Skeletal muscle tissue (tissue), 5 donors: ENCODE measurements around the gene RUNDC3A. TPM values are rescaled to one million over a fixed set of nuclear protein-coding genes. Genes with fewer than 3 reads are reported as not detected.
"Not testable (repeated sequence)": the region's sequence is repeated elsewhere in the genome, so short reads cannot be mapped to it uniquely, and the experiment has no call there.

Experiments used
- H3K27ac ChIP-seq: one replicate; pipeline ENCODE4 v1.7.0; 2013; ENCODE audit warnings: mild to moderate bottlenecking, low read depth, low read length, inconsistent platforms
- H3K27me3 ChIP-seq, 3 donors: one replicate each; pipeline ENCODE4 v1.7.0; 2013; ENCODE audit warnings: low read length in 3 of 3; ENCODE audit not compliant: control insufficient read depth in 3 of 3, insufficient read depth in 3 of 3
- H3K36me3 ChIP-seq, 3 donors: one replicate each; pipeline ENCODE4 v1.7.0; 2013; ENCODE audit warnings: low read length in 3 of 3; ENCODE audit not compliant: control insufficient read depth in 3 of 3, insufficient read depth in 3 of 3
- H3K4me1 ChIP-seq, 3 donors: one replicate each; pipeline ENCODE4 v1.7.0; 2013; ENCODE audit warnings: low read length in 3 of 3, mild to moderate bottlenecking in 3 of 3; ENCODE audit not compliant: control insufficient read depth in 3 of 3, insufficient read depth in 3 of 3
- H3K4me3 ChIP-seq, 3 donors: one replicate each; pipeline ENCODE4 v1.7.0; 2013; ENCODE audit warnings: low read length in 3 of 3
- H3K9ac ChIP-seq, 3 donors: one replicate each; pipeline ENCODE4 v1.7.0; 2013; ENCODE audit warnings: low read length in 3 of 3, mild to moderate bottlenecking in 3 of 3, moderate library complexity in 2 of 3, low read depth in 1 of 3
- H3K9me3 ChIP-seq, 3 donors: one replicate each; pipeline ENCODE4 v1.7.0; 2013; ENCODE audit warnings: low read length in 3 of 3; ENCODE audit not compliant: control insufficient read depth in 3 of 3
- small RNA-seq: library from RNA; depleted of rRNA; stranded (forward); fragments of <200 nt; gene quantifications from one replicate; pipeline ENCODE3, GENCODE V24; 2014
- total RNA-seq: library from RNA; depleted of rRNA; stranded (reverse); fragments of >200 nt; gene quantifications from one replicate; pipeline ENCODE4 v1.2.3, GENCODE V29; 2014
- donor health status: Osteomylitis.

RUNDC3A gene
- total RNA-seq, 1 donor from 2014 or later, result 6.8 TPM

DNA sequence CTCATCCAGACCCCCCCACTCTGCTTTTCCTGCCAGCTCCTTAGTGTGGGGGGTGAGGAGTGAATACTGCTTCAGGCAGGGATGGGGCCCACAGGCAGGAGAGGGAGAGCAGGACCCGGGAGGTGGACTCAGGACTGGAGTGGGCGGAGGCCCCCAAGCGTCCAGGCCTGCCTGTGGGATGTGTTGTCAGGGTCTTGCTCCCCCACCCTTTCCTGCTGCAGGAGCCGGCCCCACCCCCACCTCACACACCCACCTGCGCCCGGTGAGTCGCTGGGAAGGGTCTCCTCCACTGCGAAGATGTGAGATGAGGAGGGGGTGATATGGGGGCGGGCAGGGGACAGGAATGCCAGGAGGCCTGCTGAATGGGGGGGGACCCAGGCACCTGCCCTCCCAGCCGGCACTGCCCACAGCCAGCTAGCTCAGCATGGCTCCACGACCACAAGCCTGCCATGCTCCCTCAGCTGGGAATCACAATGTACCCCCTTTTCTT lies 54.1 kb downstream of the RUNDC3A start:
- peaks cover 0 to 5% (median 0%) of the 10 kb centered on the region in 3 donors for H3K4me1 ChIP-seq
- no peak overlapping the region for H3K4me3 ChIP-seq
- no peaks in the 10 kb centered on the region for H3K36me3 ChIP-seq
- H3K27me3 ChIP-seq, result peaks cover 6 to 26% (median 18%) of the 10 kb centered on the region in 3 donors
- H3K27ac ChIP-seq, result no peak overlapping the region
- no peak overlapping the region for H3K9ac ChIP-seq
- no peaks in the 10 kb centered on the region for H3K9me3 ChIP-seq

- Histone ChIP-seq H3K36me3 (no peaks in the 10 kb centered on the region), H3K27ac (no peak overlapping the region), H3K4me3 (peak overlapping the region; percentile 48 to 58 (median 54)), H3K9me3 (no peaks in the 10 kb centered on the region), H3K9ac (peak overlapping the region in 1 of 3 donors; percentile 71), H3K27me3 (peaks cover 6 to 26% (median 18%) of the 10 kb centered on the region in 3 donors), H3K4me1 (peaks cover 0 to 5% (median 0%) of the 10 kb centered on the region in 3 donors)
Measured at GRCh38 chr17:44362949-44363612, 54.7 kb downstream of the RUNDC3A start.

DNA sequence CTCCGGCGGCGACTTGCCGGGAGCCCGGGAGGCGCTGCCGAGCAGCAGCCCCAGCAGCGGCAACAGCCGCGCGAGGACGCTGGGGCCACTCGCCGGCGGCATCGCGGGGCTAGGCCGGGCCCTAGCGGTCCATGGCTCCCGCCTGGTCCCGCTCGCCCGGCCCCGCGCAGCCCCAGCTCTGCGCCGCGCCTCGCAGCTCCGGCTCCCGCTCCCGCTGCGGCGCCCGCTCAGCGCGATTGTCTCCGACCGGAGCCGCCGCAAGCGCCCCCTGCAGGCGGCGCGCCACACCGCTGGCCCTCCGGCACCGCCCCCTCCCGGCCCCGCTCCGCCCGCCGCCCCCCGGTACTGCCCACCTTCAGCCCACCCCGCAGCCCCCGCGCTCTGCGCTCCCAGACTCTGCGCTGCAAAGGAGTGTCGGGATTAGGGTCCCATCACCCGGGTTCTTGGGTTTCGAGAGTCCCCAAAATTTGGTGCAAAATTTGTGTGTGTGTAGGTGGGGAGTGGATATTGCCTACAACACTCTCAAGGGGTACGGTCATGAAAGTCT lies 55.3 kb downstream of the RUNDC3A start, which contains the start of gene FAM171A2:
Gene FAM171A2 (minus strand): TSS at position 241 of the 547 bp plus-strand sequence. CDS start 139 bp downstream, at position 102.
- H3K27ac ChIP-seq, result no peak within 1 kb of the TSS
- peak within 1 kb of the TSS; percentile 48 to 58 (median 54) for H3K4me3 ChIP-seq
- H3K36me3 ChIP-seq, result no peaks in the 10 kb centered on the region
- H3K9ac ChIP-seq, result peak within 1 kb of the TSS in 1 of 3 donors; percentile 71
- peaks cover 12 to 30% (median 18%) of the 10 kb centered on the region in 3 donors for H3K27me3 ChIP-seq
- peaks cover 0 to 5% (median 0%) of the 10 kb centered on the region in 3 donors for H3K4me1 ChIP-seq
- no peaks in the 10 kb centered on the region for H3K9me3 ChIP-seq

DNA sequence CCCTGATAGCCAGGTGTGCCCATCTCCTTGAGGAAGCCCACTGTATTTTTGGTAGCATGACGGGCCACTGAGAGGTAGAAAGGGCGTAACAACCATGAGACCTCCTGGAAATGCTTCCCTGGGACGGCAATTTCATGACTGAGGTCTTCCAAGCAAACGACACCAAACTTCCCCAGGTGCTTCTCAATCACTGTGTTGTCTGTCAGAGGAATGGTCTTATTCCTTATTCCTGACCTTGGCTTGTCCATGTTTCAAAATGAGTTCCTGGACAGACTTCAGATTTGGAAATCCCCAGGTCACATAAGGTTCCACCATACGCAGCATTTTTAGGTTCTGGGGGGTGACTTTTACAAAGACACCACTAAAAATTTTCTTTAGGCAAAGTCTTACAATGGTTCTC lies 56.6 kb downstream of the RUNDC3A start:
- not testable (repeated sequence) for H3K36me3 ChIP-seq, H3K4me3 ChIP-seq, H3K9me3 ChIP-seq, H3K27ac ChIP-seq, H3K9ac ChIP-seq, H3K4me1 ChIP-seq
- peaks cover 13 to 29% (median 15%) of the 10 kb centered on the region in 3 donors for H3K27me3 ChIP-seq

GRCh38 chr17:44367231-44367979 lies 59.0 kb downstream of the RUNDC3A start:
- Histone ChIP-seq H3K9me3 (no peaks in the 10 kb centered on the region), H3K36me3 (no peaks in the 10 kb centered on the region), H3K27me3 (peaks cover 6 to 28% (median 27%) of the 10 kb centered on the region in 3 donors), H3K4me1 (peaks cover 0 to 5% (median 0%) of the 10 kb centered on the region in 3 donors), H3K4me3 (no peak overlapping the region), H3K27ac (no peak overlapping the region), H3K9ac (no peak overlapping the region)

Small RNA genes within 50 kb of the gene (small RNA-seq; reads per million reads assigned to genes)
- not detected for gene RF00012
- gene RN7SL507P, result not detected
- not detected for gene RNU6-453P

Other genes with a start within 250 kb of the RUNDC3A start
- 13.6 TPM for gene LSM12, start 241.9 kb upstream of the RUNDC3A start, total RNA-seq
- 13.0 TPM for gene G6PC3, start 237.9 kb upstream of the RUNDC3A start, total RNA-seq
- gene HDAC5, start 185.0 kb upstream of the RUNDC3A start, total RNA-seq, result 44.4 TPM
- 1.0 TPM for gene HROB, start 166.7 kb upstream of the RUNDC3A start, total RNA-seq
- 4.7 TPM for gene ASB16, start 137.9 kb upstream of the RUNDC3A start, total RNA-seq
- 24.0 TPM for gene TMUB2, start 121.6 kb upstream of the RUNDC3A start, total RNA-seq
- gene ATXN7L3, start 108.7 kb upstream of the RUNDC3A start, total RNA-seq, result 21.4 TPM
- 51.7 TPM for gene UBTF, start 88.9 kb upstream of the RUNDC3A start, total RNA-seq
- gene SLC4A1, start 40.5 kb upstream of the RUNDC3A start, total RNA-seq, result 47.0 TPM
- gene SLC25A39, start 16.2 kb downstream of the RUNDC3A start, total RNA-seq, result 65.2 TPM
- 270 TPM for gene GRN, start 36.7 kb downstream of the RUNDC3A start, total RNA-seq
- 38.6 TPM for gene FAM171A2, start 55.3 kb downstream of the RUNDC3A start, total RNA-seq
- gene ITGA2B, start 81.0 kb downstream of the RUNDC3A start, total RNA-seq, result 2.6 TPM
- gene GPATCH8, start 194.8 kb downstream of the RUNDC3A start, total RNA-seq, result 25.1 TPM
- gene FZD2, start 248.9 kb downstream of the RUNDC3A start, total RNA-seq, result 8.9 TPM